Hepatocyte (in vitro differentiated cells): Measurements from ENCODE around the gene CDK6. TPM values are rescaled to one million over a fixed set of nuclear protein-coding genes. Genes with fewer than 3 reads are reported as not detected.

Experiments
- DNase-seq: peaks from one replicate; pipeline ENCODE4 v3.0.0-alpha.2; 2016; ENCODE audit warnings: low spot score
- H2AFZ ChIP-seq: fragments of 200-600 bp; sonication (generic); 2 replicates; pipeline ENCODE4 v1.6.0; 2016; ENCODE audit warnings: antibody characterized with exemption, mild to moderate bottlenecking
- H3K27ac ChIP-seq: fragments of 200-600 bp; sonication (generic); 2 replicates; pipeline ENCODE4 v1.5.1; 2016; ENCODE audit warnings: mild to moderate bottlenecking
- H3K27me3 ChIP-seq: fragments of 200-600 bp; sonication (generic); 2 replicates; pipeline ENCODE4 v1.6.1; 2016
- H3K36me3 ChIP-seq: fragments of 200-600 bp; sonication (generic); replicated peaks from 2 replicates; pipeline ENCODE4 v1.5.1; 2016; ENCODE audit warnings: low read depth; ENCODE audit not compliant: insufficient read depth
- H3K4me1 ChIP-seq: fragments of 200-600 bp; sonication (generic); 2 replicates; pipeline ENCODE4 v1.5.1; 2016; ENCODE audit warnings: mild to moderate bottlenecking, moderate library complexity; ENCODE audit not compliant: insufficient read depth
- H3K4me2 ChIP-seq: fragments of 200-600 bp; sonication (generic); 2 replicates; pipeline ENCODE4 v1.6.0; 2016
- H3K4me3 ChIP-seq: fragments of 200-600 bp; sonication (generic); 2 replicates; pipeline ENCODE4 v1.5.1; 2016; ENCODE audit warnings: mild to moderate bottlenecking
- H3K79me2 ChIP-seq: fragments of 200-600 bp; sonication (generic); 2 replicates; pipeline ENCODE4 v1.6.0; 2017; ENCODE audit warnings: mild to moderate bottlenecking
- H3K9me2 ChIP-seq: fragments of 200-600 bp; sonication (generic); replicated peaks from 2 replicates; pipeline ENCODE4 v1.6.0; 2017; ENCODE audit warnings: mild to moderate bottlenecking; ENCODE audit not compliant: insufficient read depth
- H3K9me3 ChIP-seq: fragments of 200-600 bp; sonication (generic); 2 replicates; pipeline ENCODE4 v1.5.1; 2016; ENCODE audit warnings: low read depth, mild to moderate bottlenecking
- H4K20me1 ChIP-seq: fragments of 200-600 bp; sonication (generic); 2 replicates; pipeline ENCODE4 v1.6.0; 2016; ENCODE audit warnings: mild to moderate bottlenecking; ENCODE audit not compliant: insufficient read depth, poor library complexity, severe bottlenecking
- CTCF ChIP-seq: fragments of 200-600 bp; sonication (generic); IDR thresholded peaks from 2 replicates; pipeline ENCODE4 v1.5.1; 2016; ENCODE audit warnings: antibody characterized with exemption, mild to moderate bottlenecking; ENCODE audit not compliant: poor library complexity
- EZH2 ChIP-seq: fragments of 200-600 bp; sonication (generic); IDR thresholded peaks from 2 replicates; pipeline ENCODE4 v1.6.1; 2016; ENCODE audit warnings: antibody characterized with exemption, mild to moderate bottlenecking, borderline replicate concordance
- EZH2phosphoT487 ChIP-seq: fragments of 200-600 bp; sonication (generic); IDR thresholded peaks from one replicate; pipeline ENCODE4 v1.6.1; 2018; ENCODE audit warnings: antibody characterized with exemption, mild to moderate bottlenecking, low read depth, moderate library complexity; ENCODE audit not compliant: unreplicated experiment, severe bottlenecking
- WGBS: methylation state at CpG from one replicate; pipeline ENCODE4 v1.1.6; 2016; ENCODE audit warnings: low lambda C conversion rate; ENCODE audit errors: missing lambda C conversion rate; 5-methylcytosine and 5-hydroxymethylcytosine counted together
- polyA plus RNA-seq: library from polyadenylated mRNA; unstranded; fragments of >200 nt; fragmentation: Nextera tagmentation; extraction: Ambion mirVana; gene quantifications from 2 replicates; pipeline ENCODE4 v1.2.1, GENCODE V29; 2016
- total RNA-seq: library from RNA; depleted of rRNA; stranded (reverse); fragments of >200 nt; gene quantifications from 2 replicates; pipeline ENCODE4 v1.2.3, GENCODE V29; 2014

The CDK6 gene
- total and polyA plus RNA-seq, 2 experiments from 2014 or later = 18.7 to 64.5 TPM

DNA sequence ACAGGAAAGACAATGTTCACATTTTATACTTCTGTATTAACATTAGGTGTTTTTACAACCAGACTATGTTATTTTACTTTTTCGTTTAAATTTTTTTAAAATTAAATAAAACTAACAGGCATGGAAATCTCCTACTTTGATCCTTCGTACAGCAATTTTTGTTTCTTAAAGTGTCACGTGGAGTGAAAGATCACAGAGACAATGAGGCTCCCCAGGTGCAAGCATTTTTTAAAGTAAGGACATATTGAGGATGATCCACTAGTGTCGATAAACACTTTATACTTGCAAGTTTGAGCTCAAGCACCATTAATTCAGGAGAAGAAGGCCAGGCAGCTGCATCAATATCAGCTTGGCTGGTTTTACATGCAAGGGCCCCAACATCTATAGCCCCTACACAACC lies 177.7 kb downstream of the CDK6 start:
- Histone ChIP-seq H3K4me2 (no peak overlapping the region), H3K4me1 (no peaks in the 10 kb centered on the region), H3K4me3 (no peak overlapping the region), H3K27me3 (no peaks in the 10 kb centered on the region), H3K79me2 (peaks cover 44% of the 10 kb centered on the region), H3K9me3 (no peaks in the 10 kb centered on the region), H2AFZ (no peak overlapping the region), H3K9me2 (no peaks in the 10 kb centered on the region), H3K27ac (no peak overlapping the region), H4K20me1 (no peaks in the 10 kb centered on the region), H3K36me3 (no peaks in the 10 kb centered on the region)
- TF ChIP-seq CTCF (no peak), EZH2 (no peak), EZH2phosphoT487 (no peak)
- no peak for DNase-seq
- WGBS = 97% methylated on average over 4 of the region's 4 CpGs

DNA sequence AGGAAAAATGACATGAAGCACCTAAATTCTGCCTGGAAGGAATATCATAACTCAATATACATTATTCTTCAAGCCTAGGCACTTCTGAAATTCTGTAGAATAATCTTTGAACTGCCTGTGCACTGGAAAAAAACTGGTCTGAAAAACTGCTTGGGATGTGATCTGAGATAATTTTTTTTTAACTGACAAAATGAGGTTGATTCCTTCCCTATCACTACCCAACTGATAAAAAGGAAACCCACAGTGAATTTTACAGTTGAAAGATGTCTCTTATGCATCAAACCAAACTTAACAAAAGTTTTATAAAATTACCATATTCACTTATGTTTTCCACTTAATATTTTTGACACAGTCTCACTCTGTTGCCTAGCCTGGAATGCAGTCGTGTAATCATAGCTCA lies 179.0 kb downstream of the CDK6 start:
- no peaks in the 10 kb centered on the region for H3K36me3 ChIP-seq
- TF ChIP-seq EZH2phosphoT487 (no peak), EZH2 (no peak), CTCF (no peak)
- H3K79me2 ChIP-seq = peaks cover 50% of the 10 kb centered on the region
- H3K4me1 ChIP-seq = peaks cover 8% of the 10 kb centered on the region
- no peak overlapping the region for H3K27ac ChIP-seq
- no peak overlapping the region for H3K4me3 ChIP-seq
- no peak overlapping the region for H2AFZ ChIP-seq
- 100% methylated on average over 1 of the region's 1 CpG for WGBS
- H3K27me3 ChIP-seq = no peaks in the 10 kb centered on the region
- no peaks in the 10 kb centered on the region for H4K20me1 ChIP-seq
- no peak for DNase-seq
- H3K9me2 ChIP-seq = no peaks in the 10 kb centered on the region
- no peak overlapping the region for H3K4me2 ChIP-seq
- no peaks in the 10 kb centered on the region for H3K9me3 ChIP-seq

- Histone ChIP-seq H3K27me3 (no peaks in the 10 kb centered on the region), H3K4me3 (no peak overlapping the region), H3K4me2 (no peak overlapping the region), H4K20me1 (no peaks in the 10 kb centered on the region), H3K79me2 (peaks cover 53% of the 10 kb centered on the region), H3K4me1 (peaks cover 8% of the 10 kb centered on the region), H2AFZ (no peak overlapping the region), H3K36me3 (no peaks in the 10 kb centered on the region), H3K9me3 (no peaks in the 10 kb centered on the region), H3K9me2 (no peaks in the 10 kb centered on the region), H3K27ac (no peak overlapping the region)
- TF ChIP-seq EZH2 = no peak
- no peak for TF ChIP-seq CTCF
- no peak for TF ChIP-seq EZH2phosphoT487
- DNase-seq = no peak
- 90% methylated on average over 4 of the region's 4 CpGs for WGBS
Measured at GRCh38 chr7:92656121-92656520, 180.3 kb downstream of the CDK6 start.
